ENCODE results near the gene ACP3.
A peak's percentile ranks its signal among the peaks of the same experiment; 100 is the strongest.

The ACP3 gene

GRCh38 chr3:132315851-132316250 lies 1.4 kb upstream of the ACP3 start:
- no peak for DNase-seq (ENCODE audit: low read depth in 2 of 2)

- DNase-seq (ENCODE audit: low read depth in 2 of 2): no peak
Observed at GRCh38 chr3:132318451-132318850, 1.2 kb downstream of the ACP3 start.

DNA sequence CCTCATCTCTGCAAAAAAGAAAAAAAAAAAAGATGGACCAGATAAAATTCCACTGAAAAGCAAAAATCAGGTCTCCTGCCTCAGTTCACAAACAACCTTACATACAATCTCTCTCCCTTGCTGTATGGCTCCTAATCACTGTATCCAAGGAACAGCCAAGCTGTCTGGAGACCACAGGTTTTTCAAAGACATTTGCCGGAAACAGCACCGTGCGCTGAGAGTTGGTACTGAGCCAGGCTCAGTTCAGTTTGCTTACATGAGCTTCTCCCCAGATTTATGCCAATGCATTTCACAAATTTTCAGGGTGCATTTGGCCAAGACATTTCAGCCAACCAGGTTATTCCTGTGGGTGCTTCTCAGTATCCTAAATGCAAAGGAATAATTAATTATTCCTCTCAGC lies 4.1 kb downstream of the ACP3 start:
- DNase-seq (ENCODE audit: low read depth in 2 of 2): no peak

DNA sequence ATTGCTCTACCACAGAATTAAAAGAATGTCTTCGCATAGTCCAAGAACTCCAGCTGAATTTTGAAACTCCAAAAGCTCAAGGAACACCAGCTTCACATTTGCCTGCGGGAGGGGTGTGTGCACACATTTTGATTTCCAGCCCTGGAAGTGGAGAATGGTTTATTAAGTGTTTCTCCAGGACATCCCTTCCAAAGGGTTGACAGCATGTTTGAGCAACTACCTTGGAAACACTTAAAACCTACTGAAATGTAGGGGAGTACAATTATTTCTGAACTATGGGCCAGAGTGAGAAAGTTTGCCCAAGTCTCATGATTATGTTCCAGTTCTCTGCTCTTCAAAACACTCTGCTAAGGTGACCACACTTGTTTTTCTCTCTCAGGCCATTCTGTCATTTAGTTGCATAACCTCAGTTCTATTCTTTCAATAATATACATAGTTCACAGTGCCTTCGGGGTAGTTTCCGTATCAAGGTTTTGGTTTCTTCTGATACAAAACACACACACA lies 7.9 kb downstream of the ACP3 start:
- DNase-seq (ENCODE audit: low read depth in 2 of 2): no peak

DNA sequence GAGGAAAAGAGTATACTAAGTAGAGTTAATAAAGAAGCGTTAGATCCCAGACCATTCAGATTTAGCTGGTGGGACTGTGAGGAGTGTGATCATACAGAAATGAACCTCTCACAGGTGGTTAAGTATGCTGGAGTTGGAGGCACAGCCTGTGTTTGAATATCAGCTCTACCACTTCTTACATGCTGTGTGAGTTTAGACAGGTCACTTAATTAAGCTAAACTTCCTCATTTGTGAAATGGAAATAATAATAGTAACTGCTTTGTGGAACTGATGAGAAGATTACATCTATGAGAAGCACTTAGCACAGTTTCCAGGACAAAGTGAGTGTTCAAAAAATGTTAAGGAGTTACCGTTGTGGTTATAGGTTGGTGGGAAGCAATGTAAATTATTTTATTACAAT lies 8.4 kb downstream of the ACP3 start:
- DNase-seq (ENCODE audit: low read depth in 2 of 2): no peak

- no peak for DNase-seq (ENCODE audit: low read depth in 2 of 2)
Observed at GRCh38 chr3:132326251-132326650, 9.0 kb downstream of the ACP3 start.

GRCh38 chr3:132332082-132332481 lies 14.9 kb downstream of the ACP3 start:
- no peak for DNase-seq (ENCODE audit: low read depth in 2 of 2)

DNA sequence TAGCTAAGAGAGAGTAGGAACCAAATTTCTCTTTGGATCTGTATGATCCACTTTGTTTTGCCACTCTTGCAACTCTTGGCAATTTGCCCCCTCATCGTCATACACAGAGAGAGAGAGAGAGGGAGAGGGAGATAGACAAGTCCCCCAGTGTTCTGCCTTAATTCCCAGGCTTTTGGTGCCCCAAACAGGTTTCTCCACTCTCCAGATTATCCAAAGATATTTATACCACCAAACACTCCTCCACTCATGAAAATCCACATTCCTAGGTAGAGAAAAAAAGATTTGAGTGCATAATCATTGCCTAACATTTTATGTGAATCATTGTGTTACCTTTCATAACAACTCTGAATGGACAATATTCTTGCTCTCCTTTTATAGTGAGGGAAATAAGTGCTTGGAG lies 15.3 kb downstream of the ACP3 start:
- DNase-seq (ENCODE audit: low read depth in 2 of 2): no peak

DNA sequence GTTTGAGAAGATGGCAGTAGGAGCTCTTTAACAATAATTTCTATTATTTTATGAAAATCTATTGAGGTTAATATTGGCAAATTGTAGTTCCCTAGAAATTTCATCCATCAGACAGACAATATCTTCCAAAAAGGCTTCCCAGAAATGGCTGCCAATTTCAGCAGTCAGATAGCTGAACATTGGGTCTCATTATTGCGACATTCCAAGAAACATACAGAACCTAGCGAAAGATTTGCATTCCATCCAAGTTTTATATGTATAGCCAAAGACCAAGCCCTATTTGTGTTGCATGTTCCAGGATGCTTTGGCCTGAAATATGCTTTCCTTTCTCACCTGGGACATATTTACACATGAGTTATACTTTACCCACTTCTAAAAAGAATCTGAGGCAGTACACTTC lies 24.5 kb downstream of the ACP3 start:
- no peak for DNase-seq (ENCODE audit: low read depth in 2 of 2)

DNA sequence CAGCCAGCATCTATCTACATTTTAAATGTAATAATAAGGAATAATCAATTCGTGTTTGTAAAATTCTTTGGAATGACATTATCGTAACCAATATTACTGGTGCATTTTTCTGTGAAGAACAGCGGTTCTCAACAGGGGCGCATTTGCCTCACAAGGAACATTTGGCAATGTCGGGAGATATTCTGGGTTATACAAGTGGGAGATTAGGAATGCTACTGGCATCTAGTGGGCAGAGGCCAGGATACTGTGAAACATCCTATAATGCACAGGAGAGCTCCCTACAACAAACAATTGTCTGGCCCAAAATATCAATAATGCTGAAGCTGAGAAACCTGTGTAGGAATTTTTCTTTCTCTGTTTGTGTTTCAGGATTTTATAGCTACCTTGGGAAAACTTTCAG lies 25.0 kb downstream of the ACP3 start:
- DNase-seq (ENCODE audit: low read depth in 2 of 2): no peak

- DNase-seq (ENCODE audit: low read depth in 2 of 2): no peak
Observed at GRCh38 chr3:132342610-132343009, 25.4 kb downstream of the ACP3 start.

DNA sequence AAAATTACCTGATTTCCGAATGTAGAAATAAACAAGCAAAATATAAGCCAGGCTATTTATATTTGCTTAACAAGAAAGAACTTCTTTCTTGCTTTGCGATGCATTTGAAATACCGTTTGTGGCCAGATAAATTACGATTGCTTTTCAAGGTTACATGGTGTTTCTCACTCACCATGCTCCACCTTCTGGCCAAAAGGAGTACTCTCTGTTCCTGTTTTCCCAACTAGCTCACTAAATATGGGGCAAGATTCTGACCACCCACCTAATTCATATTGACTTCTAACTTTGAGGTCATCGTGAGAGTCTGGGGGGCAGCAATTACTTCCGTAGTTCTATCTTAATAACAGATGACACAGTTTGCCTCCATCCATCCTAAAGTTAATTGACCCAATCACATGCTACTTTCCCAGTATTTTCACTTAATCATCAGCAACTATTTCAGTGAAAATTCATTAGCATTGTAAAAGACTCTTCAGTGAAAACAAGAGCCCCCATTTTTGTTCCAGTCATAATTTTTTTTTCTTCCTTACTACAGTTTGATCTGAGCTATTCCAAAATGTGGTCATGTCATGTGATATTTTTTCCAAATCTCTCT lies 25.9 kb downstream of the ACP3 start:
- DNase-seq (ENCODE audit: low read depth in 2 of 2): no peak

DNA sequence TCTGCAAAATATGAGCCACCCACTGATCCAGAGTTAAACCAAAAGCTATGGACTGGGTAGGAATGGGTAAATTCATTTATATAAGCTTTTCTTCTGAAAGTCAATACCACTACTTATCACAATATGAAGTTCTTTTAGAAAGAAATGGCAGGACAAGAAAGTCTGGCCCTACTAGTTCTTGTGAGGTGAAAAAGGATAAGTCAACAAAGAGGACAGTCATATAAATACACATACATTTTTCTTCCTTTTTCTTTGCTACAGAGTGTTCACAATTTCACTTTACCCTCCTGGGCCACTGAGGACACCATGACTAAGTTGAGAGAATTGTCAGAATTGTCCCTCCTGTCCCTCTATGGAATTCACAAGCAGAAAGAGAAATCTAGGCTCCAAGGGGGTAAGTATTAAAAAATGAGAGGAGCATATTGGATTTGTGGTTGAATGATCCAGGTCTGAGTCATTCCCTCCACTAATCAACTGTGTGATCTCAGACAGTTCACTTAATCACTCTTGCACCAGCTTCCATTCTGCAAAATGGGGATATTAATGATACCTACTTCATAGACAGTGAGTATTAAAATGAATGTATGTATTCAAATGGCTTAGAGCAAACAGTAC lies 27.6 kb downstream of the ACP3 start:
- DNase-seq (ENCODE audit: low read depth in 2 of 2): no peak

DNA sequence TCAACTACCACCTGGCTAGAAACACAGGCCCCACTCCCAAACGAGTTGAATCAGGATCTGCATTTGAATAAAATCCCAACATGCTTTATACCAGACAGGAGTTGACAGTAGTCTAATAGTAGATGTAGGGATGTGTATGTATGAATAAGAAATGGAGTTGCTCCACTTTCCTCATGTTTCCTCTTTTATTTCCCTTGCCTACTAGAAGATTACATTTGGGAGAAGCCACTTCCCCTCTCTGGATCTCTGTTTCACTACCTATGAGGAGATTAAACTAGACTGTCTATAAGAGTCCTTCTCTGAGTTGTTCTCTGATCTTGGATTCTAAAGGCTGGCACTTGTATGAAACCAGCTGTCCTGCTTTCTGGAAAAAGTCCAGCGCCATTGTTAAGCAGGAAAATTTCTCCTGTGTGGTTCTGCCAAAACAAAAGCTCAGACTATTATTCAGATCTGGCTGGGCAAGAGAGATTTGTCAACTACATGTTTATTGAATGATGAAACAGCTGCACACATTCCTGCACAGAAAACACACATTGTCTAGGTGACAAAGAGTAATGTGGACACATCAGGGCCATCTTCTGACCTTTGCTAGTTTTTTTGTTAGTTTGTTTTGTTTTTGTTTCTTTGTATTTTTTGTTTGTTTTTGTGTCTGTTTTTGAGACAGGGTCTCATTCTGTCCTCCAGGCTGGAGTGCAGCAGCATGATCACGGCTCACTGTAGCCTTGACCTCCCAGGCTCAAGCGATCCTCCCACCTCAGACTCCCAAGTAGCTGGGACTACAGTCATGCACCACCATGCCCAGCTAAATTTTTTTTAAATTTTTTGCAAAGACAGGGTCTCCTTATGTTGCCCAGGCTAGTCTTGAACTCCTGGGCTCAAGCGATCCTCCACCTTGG lies 29.9 kb downstream of the ACP3 start:
- no peak for DNase-seq (ENCODE audit: low read depth in 2 of 2)

DNA sequence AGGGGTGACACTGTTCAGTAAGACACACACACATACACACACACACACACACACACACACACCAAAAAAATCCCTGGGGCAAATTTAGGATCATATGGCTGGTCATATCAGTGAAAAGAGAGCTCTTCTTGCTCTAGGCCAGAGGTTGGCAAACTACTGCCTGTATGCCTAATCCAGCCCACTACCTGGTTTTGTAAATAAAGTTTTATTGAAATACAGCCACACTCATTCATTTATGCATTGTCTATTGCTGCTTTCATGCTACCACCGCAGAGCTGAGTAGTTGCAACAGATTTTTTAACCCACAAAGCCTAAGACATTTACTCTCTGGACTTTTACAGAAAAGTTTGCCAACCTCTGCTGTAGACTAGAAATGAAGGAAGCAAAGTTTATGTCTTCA lies 30.6 kb downstream of the ACP3 start:
- no peak for DNase-seq (ENCODE audit: low read depth in 2 of 2)

GRCh38 chr3:132348531-132348930 lies 31.3 kb downstream of the ACP3 start:
- DNase-seq (ENCODE audit: low read depth in 2 of 2): no peak

- DNase-seq (ENCODE audit: low read depth in 2 of 2): no peak
Observed at GRCh38 chr3:132350814-132351213, 33.6 kb downstream of the ACP3 start.

DNA sequence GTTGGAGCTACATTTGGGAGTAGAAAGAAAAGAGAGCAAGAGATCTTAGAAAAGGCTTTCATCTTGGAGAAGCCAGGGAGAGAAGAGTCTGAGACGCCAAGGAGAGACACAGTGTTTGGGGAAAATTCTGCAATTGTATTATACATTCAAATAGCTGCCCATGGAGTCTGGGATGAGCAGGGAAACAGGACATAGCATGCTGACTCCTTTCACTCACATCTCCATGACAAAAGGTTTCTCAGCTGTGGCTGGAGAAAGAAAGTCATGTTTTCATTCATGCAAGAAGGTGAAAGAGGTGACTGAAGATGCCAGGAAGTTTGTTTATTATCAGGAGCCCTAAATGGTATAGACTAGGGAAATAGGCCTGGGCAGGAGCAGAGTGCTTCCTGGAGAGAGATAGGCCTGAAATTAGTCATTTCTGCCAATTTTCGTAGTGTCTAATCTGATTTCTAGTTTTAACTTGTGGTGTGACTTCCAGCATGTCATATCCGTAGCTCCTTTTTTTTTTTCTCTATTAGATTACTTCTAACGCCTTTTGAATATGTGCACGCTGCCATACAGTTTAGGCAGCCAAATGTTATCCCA lies 34.1 kb downstream of the ACP3 start:
- no peak for DNase-seq (ENCODE audit: low read depth in 2 of 2)

DNA sequence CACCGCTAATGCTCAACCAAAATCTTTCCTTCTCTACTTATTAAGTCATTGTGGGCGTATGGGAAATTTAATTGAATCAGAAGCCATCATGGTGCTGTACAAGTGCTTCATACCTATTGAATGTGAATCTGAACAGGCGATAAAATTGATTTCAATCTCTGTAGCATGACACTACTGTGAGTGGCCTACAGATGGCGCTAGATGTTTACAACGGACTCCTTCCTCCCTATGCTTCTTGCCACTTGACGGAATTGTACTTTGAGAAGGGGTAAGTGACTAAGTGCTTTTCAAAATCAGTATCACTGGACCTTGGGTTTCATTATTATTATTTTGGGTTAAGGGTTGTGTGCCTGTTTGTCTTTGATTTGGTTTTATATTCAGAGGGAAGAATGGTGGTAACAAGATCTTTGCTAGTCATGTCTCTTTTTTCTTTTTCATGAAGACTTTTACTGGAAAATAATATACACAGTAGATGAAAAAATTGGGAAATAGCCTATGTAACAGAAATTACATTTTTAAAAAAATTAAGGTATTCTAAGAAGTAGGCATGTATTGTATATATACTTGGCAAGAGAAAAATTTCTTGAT lies 35.4 kb downstream of the ACP3 start:
- DNase-seq (ENCODE audit: low read depth in 2 of 2): peak; percentile 9 to 44

DNA sequence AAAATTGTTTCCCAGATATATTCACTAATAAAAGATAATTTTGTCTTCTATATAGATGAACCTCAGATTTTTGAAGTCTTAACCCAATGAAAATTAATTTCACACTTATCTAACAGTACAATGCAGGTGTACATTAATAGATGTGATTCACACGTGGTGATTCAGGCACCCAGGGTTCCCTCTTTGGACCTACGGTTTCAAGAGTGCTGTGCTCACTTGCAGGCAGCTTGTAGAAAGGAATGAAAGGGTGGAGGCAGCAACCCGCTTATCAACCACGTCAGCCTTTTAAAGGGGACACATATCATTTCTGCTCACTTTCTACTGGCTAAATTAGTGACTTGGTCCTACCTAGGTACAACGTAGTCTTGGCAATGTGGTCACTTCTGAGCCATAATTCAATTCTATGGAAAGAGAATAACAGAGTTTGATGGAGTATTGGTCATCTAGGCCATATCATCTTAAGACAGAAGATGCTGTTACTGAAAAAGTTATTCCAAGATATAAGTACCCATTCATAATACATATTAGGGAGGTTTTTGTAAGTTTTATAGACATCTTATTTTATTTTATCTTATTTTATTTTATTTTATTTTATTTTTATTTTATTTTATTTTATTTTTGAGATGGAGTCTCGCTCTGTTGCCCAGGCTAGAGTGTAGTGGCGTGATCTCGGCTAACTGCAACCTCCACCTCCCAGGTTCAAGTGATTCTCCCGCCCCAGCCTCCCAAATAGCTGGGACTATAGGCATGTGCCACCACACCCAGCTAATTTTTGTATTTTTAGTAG lies 37.9 kb downstream of the ACP3 start:
- no peak for DNase-seq (ENCODE audit: low read depth in 2 of 2)

GRCh38 chr3:132356568-132356967 lies 39.4 kb downstream of the ACP3 start:
- DNase-seq (ENCODE audit: low read depth in 2 of 2): no peak
